ENCODE measurements around the gene KCNMB4.
"Not testable (repeated sequence)": the region's sequence is repeated elsewhere in the genome, so short reads cannot be mapped to it uniquely, and the experiment has no call there.

KCNMB4 gene

DNA sequence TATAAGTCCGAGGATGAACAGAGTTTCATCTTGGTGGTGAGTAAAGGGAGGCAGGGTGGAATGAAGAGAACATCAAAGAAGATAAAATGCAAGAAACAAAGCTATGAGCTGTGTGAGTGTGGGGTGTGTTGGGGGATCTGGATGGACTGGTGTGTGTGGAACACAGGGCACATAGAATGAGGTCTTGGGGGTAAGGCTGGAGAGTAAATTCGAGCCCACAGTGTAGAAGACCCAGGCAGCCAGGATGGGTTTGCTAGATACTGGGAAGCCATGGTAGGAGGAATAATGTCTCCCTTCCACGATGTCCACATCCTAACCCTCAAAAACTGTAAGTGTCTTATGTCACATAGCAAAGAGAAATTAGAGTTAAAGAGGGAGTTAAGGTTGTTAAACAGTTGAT is 6.8 kb downstream of the KCNMB4 start:
- DNase-seq (ENCODE audit: low spot score): no peak

DNA sequence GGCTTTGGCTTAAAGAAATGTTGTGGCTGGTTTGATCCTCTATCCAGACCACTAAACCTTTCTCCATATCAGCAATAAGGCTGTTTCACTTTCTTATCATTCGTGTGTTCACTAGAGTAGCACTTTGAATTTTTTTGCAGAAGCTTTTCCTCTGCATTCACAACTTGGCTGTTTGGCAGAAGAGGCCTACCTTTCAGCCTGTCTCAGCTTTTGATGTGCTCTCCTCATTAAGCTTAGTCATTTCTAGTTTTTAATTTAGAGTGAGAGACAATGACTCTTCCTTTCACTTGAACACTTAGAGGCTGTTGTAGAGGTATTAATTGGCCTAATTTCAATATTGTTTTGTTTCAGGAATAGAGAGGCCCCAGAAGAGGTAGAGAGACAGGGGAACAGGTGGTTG is 13.8 kb downstream of the KCNMB4 start:
- no peak for DNase-seq (ENCODE audit: low spot score)

DNA sequence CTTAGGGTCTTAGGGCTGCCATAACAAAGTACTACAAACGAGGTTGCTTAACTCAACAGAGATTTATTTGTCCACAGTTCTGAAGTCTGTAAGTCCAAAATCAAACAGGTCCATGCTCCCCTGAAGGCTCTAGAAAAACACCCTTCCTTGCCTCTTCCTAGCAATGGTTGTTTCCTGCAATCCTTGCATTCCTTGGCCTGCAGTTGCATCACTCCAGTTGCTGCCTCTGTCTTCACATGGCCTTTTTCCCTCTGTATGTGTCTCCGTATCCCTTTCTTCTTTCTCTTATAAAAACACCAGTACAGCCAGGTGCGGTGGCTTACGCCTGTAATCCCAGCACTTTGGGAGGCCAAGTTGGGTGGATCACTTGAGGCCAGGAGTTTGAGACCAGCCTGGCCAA is 17.4 kb downstream of the KCNMB4 start:
- DNase-seq (ENCODE audit: low spot score): no peak

DNA sequence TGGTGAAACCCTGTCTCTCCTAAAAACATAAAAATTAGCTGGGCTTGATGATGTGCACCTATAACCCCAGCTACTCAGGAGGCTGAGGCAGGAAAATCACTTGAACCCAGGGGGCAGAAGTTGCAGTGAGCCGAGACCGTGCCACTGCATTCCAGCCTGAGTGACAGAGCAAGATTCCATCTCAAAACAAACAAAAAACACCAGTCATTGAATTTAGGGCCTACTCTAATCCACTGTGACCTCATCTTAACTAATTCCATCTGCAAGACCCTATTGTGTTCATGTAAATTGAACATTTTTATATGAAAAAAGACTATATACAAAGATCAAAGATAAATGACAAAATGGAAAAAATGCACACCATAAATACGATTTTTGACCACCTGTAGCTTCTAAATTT is 17.8 kb downstream of the KCNMB4 start:
- DNase-seq (ENCODE audit: low spot score): no peak

DNA sequence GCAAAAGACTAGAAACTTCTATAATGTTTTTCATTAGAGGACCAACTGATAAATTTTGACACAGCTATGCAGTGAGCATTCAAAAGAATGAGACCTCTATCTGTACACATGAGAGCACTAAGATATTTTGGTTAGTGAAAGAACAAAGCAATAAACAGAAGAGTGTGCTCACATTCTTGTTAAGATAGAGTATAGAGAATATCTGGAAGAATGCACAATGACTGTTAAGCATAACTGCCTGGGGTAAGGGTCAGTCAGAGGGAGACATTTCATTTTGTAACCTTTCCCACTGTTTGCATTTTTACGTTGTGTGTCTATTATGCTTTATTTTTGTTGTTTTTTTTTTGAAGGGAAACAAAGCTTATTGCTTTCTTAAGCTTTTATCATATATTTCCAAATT is 20.7 kb downstream of the KCNMB4 start:
- DNase-seq (ENCODE audit: low spot score): no peak

DNA sequence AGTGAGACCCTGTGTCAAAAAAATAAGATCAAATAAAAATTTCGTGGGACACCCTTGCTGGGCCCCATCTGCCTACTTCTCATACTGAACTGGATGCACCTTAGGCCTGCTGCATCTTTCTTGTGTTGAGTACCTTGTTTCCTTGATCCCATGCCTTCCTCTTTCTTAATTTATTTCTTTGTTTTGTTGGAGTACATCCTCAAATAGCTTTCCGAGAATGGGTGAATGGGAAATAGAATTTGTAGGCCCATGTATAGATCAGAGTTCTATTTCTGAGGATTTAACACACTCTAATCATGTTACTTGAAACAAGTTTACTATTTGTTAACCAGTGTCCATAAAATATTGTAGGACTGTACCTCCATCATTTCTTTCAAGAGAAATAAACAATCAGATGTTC is 23.6 kb downstream of the KCNMB4 start:
- no peak for DNase-seq (ENCODE audit: low spot score)

DNA sequence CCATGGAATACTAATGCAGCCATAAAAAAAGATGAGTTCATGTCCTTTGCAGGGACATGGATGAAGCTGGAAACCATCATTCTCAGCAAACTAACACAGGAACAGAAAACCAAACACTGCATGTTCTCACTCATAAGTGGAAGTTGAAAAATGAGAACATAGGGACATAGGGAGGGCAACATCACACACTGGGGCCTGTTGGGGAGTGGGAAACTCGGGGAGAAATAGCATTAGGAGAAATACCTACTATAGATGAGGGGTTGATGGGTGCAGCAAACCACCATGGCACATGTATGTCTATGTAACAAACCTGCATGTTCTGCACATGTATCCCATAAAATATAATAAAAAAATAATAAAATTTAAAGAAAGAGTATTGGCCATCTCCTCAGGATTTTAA is 26.5 kb downstream of the KCNMB4 start:
- DNase-seq (ENCODE audit: low spot score): not testable (repeated sequence)

DNA sequence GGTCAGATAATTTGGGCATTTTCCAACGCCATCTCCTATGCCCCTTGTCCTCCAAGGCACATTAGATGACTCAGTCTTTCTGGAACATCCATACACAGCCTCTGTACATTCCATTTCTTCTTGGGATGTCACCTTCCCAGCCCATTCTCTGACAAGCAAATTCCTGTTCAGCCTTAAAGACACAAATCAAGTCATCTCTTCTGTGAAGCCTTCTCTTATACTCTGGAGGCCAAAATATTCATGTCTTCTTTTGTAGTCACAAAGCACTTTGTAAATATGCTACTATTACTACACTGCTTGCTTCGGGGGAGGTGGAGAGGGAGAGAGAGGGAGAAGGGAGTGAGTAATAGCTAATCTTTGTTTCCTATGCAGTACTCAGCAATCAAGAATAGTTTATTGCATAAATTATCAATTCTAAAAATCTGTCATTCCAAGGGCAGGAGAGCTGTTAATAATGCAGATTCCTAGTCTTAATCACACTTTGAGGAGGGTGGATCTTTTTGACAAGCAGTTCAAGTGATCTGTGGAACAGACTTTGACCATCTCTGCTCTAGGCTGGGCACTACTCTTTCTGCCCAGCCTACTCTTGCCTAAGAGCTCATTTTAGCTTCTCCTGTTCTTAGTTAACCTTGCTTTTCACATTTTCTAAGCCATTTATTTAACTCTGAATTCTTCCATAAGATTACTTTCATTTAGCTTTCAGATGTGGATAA is 27.9 kb downstream of the KCNMB4 start:
- DNase-seq (ENCODE audit: low spot score): no peak

DNA sequence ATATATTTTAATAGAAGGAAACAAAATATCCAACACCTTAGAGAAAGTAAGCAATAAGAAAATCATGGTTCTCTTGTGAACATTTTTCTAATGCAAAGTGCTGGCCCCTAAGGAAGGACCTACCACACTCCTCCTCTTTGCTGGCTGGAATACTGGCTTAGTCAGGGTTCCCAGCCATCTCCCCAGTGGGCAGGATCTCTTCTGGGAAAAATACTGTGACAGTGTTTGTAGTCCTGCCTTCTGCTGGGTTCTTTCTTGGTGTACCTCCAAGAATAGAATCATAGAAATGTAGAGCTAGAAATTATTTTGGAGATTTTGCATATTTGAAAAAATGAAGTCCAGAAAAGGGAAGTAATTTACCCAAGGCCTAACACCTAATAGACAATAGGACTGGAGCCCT is 31.9 kb downstream of the KCNMB4 start:
- no peak for DNase-seq (ENCODE audit: low spot score)

DNA sequence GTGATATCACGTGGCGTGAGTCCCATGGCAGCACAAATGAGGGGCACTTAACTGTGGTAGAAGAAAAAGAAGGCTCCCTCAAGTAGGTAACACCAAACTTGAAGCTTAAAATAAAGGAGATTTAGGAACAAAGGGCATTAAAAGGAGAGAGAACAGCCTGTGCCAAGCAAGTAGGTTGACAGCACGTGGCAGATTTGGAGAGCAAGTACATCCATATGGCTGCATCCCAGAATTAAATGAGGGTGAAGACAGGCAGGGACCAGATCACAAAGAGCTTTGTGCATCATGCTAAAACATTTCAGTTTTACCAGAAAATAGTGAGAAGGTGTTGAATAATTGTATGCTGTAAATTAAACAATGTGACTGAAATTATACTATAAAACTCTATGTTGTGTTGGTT is 32.8 kb downstream of the KCNMB4 start:
- no peak for DNase-seq (ENCODE audit: low spot score)

DNA sequence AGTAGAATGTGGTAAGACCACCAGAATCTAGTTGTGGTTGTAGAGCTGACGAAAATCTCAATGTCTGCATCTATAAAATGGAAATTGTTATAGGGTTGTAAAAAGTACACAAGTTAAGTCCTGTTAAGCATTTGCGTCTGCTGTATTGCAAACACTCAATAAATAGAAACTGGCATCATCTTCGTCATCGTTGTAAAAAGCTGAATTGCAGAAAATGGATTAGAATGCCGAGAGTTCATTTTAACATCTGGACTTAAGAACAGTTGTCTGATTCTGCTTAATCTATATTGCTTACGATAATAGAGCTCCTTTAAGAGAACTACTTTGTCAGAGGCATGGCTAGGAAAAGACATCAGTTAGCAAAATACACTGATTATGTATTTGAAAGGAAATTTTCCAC is 33.2 kb downstream of the KCNMB4 start:
- DNase-seq (ENCODE audit: low spot score): no peak

DNA sequence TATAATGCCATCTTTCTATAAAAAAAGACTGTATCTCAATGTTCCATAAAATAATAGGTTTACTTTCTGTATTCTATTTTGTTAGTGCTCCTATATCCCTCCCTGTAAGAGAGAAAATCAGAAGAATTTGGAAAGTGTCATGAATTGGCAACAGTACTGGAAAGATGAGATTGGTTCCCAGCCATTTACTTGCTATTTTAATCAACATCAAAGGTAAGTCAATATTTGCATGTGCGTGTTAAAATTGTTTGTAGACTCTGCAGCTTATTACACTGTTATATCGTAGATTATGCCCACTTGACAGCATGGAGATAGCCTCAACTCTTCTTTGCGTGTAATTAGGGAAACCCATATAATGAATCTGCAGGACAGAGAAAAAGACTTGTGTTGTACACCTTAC is 34.0 kb downstream of the KCNMB4 start:
- DNase-seq (ENCODE audit: low spot score): no peak

DNA sequence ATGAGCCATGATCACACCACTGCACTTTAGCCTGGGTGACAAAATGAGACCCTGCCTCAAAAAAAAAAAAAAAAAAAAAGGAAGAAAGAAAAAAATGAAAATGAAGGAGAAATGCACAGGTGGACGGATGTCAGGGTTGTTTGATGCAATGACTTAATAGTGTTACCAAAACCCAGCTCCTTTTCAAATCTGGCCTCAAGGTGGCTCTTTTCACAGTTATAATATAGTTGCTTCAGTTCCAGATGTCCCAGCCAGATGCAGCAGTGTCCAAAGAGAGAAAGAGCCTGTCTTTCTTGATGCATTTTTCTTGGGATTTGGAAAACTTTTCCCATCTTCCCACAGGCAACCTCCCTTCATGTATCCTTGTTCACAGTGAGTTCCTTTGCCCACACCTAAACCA is 36.5 kb downstream of the KCNMB4 start:
- DNase-seq (ENCODE audit: low spot score): no peak

DNA sequence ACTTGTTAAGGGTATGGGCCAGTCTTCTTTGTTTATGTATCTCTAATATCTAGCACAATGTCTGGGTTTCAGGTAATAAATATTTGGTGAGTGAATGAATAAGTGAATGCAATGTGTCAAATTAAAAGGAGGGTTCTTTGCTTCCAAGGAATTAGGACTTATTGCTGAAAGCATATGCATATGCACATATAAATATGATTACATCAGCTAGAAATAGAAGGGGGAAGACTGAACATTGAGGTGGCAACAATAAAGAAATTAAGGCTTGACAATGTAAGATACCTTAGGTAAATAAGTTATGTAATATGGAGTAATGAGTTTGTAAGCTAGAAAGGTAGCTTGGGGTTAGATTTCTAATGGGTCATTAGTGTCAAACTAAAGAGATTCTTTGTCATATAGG is 37.7 kb downstream of the KCNMB4 start:
- DNase-seq (ENCODE audit: low spot score): no peak

DNA sequence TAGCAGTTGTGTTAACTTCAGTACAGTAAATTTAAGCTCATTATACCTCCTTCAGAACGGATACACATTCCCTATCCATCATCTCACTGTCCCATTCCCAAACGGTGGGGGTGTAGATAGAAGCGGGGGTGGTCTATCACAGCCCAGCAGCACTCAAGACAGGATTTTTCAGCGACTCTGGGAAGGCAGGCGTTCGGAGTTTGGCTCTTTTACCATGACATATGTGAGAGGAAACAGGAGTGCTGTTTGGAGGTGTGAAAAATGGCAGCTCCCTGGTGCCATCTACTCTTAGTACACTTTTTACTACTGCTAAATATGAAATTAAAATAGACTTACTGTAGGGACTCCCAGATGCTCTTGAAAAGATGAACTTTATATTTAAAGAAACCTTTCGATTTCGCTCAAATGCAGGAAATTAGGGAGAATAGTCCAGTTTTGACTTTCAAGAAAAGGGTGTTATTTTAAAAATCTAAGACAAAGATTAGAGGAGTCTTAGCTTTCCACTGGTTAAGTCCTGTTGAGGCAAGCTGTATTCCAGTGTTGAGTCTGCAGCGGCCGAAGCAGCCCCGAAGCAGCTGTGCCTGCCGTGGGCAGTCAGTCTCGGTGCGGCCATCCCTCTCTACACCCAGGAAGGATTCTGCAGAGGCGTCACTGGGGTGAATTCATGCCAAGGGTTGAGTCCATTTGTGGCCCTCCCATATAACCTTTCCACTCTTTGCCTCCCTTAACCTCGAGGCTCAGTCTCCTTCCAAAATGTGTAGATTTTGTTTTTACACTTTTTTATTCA is 42.1 kb downstream of the KCNMB4 start:
- DNase-seq (ENCODE audit: low spot score): no peak

DNA sequence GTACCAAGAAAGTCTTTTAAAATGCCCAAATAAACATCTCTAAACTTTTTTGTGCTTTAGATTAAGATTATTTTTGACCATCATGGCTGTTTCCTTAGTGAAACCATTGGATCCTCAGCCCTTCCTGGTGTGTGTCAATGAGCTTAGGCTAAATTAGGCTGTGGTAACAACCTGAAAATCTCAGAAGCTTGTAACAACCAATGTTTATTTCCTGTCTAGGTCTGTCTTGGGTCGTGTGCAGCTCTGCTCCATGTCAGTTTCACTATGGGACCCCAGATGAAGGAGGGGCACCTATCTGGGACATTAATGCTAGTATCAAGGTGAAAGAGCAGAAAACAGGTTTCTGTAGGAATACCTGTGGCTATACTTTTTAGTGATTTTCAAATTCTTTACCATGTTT is 49.9 kb downstream of the KCNMB4 start:
- no peak for DNase-seq (ENCODE audit: low spot score)

DNA sequence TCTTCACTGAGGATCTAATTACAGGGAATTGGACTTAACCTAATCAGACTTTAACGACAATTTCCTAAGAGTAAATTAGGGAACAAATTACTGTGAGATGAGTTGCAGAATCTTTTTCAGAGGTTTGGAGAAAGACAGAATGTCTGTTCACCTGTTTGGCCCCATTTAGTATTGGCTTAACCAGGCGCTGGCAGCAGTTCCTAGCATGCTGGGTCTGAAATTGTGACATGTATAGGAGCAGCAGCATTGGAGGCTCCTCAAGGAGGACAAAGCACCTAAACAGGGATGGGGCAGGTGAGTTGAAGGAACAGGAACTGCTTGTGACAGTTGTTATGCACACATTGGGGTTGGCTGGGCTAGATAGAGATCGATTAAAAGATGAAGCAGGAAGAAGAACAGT is 51.0 kb downstream of the KCNMB4 start:
- no peak for DNase-seq (ENCODE audit: low spot score)

DNA sequence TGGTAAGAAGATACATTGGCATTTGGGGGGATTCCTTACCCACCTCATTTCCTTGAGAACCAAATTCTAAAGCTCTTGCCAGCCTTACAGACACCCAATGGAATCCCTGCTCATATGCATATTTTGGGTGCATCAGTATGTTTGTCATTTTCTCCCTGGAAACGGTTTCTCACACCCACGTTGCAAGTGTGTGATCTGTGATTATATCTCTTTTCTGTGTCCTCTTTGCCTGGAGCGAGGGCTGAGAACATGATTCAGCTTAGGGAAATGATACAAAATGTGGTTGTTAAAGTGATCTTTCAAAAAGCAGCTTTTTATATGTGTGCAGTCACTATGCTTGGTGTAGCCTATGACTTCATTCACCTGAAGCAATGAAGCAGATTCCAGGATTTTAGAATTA is 52.0 kb downstream of the KCNMB4 start:
- no peak for DNase-seq (ENCODE audit: low spot score)

DNA sequence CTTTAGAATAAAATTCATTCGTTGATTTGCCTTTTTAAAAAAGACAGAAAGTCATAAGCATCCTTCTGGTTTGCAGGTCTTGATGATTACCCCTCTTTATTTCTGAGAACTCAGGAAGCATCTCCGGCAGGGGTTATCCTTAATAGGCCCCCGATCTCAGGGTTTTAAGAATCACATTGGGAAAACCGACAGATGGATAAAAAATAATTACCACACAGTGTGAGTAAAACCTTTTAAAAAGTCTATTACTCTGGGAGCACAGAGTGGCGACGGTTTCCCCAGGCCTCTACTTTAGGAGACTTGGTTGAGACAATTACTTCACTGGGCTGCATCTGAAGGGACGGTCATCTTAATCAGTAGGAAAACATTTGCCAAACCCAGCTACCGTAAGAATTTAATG is 56.5 kb downstream of the KCNMB4 start:
- no peak for DNase-seq (ENCODE audit: low spot score)

DNA sequence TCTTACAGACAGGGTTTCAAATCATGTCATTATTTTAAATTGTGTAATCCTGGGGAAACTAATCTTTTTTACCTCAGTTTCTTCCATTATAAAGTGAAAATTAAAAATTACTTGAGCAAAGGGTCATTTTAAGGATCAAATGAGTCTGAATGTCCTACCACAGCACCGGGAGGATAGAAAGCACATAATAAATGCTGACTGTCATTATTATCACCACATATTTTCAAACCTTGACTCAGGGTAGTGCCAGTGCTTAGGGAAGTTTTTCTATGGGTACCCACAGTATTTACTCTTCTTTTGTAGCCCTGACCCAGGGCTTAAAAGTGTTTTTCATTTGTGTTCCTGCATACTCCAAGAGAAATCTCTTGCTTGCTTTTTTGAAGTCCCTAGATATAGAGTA is 60.5 kb downstream of the KCNMB4 start:
- DNase-seq (ENCODE audit: low spot score): no peak

DNA sequence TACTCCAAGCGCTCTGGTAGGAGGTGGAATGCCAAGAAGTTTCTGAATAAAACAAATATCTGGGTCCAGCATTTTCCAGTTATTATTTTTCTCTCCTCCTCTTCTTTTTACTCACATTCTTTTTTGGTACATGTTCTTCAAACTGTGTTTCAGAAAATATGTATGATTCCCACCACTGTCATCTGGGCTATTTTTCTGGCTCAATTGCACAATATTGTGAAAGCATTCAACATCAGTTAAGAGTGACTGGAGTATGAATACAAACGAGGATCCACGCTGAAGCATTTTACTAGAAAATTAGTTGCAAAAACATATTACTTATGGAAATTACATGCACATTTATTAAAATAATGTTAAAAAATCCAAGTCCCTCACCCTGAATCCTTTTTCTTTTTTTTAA is 61.5 kb downstream of the KCNMB4 start:
- DNase-seq (ENCODE audit: low spot score): no peak

DNA sequence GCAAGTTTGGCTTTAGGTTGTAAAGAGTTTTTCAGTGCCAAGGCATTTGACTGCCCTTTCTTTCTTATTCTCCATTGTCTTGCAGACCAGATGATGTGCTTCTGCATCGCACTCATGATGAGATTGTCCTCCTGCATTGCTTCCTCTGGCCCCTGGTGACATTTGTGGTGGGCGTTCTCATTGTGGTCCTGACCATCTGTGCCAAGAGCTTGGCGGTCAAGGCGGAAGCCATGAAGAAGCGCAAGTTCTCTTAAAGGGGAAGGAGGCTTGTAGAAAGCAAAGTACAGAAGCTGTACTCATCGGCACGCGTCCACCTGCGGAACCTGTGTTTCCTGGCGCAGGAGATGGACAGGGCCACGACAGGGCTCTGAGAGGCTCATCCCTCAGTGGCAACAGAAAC is 64.3 kb downstream of the KCNMB4 start:
- no peak for DNase-seq (ENCODE audit: low spot score)

DNA sequence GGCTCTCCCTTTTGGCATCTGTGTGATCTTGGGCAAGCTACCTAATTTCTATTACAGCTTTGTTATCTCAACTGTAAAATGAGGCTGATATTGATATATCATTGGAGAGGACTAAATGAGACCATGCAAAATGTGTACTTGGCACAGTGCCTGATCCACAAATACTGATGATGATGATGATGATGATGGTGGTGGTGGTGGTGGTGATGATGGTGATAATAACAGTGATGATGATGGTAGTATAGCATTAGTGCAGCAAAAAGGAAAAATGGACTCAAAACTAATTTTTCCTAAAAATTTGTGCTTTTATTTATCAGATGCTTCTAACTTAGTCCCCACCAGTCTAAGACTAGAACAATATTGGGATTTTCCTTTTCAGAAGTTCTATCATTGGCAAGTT is 70.7 kb downstream of the KCNMB4 start:
- no peak for DNase-seq (ENCODE audit: low spot score)

DNA sequence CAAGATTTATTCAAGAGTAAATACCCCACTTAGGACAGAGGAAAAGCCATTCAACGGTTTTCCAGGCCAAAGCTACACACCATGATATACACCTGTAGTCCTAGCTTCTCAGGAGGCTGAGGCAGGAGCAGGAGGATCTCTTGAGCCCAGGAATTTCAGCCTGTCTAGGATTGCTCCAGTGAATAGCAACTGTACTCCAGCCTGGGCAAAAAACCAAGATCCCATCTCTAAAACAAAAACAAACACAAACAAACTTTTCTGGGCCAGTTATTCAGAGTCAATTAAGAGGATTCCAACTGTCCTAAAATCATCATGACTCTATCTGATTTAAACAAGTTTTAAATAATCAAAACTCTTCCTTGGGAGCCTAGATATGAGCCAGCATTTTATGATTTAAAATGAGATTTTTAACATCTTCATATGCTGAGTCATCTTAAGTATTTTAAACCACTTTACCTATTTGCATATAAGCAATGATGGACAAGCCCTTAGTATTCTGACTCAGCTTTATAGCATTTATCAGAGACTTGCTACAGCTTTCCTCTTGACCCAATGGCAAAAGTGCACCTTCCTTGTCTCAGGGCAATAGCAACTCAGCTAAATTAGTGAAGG is 77.1 kb downstream of the KCNMB4 start:
- no peak for DNase-seq (ENCODE audit: low spot score)

All from hematopoietic multipotent progenitor cell treated with erythropoietin and hydrocortisone succinate and interleukin-3 and kit ligand, for 15 days (in vitro differentiated cells).